Activated CD4-positive, alpha-beta T cell treated with anti-CD3 and anti-CD28 coated beads, Interleukin-2, Interleukin-6, amounts not matched to agents 100 ng/mL and 50 ng/mL, durations not matched to agents 16 hours and 8 hours (primary cell): Measurements from ENCODE around the gene PCDH15.

Experiments used
- DNase-seq: peaks from one replicate; pipeline ENCODE4 v3.0.0-alpha.2; 2020

The PCDH15 gene

GRCh38 chr10:54800741-54801421 lies at the start of gene PCDH15:
Gene PCDH15, minus strand, starts transcription at chr10:54801231. Its CDS starts 136,969 bp downstream, at chr10:54664262.
- DNase-seq: no peak

DNA sequence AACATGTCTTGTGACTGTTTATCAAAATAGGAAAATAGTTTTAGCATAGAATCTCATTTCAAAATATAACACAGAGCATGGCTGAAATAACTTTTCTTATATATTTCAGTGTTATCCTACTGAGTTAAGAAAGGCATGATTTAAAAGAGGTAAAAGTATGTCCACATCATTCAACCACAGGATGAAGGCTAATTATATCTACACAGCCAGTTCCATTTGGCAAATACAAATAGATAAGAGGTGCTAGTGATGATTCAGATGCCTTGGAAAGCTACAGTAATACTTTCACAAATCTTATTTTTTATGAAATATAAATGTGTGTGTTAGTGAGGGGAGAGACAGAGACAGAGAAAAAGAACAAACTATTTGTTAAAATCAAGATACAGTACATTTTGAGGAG lies 42.9 kb upstream of the PCDH15 start:
- no peak for DNase-seq

- DNase-seq: no peak
Observed at GRCh38 chr10:54843085-54843646, 42.1 kb upstream of the PCDH15 start.

GRCh38 chr10:54837479-54837878 lies 36.4 kb upstream of the PCDH15 start:
- no peak for DNase-seq

GRCh38 chr10:54833029-54833428 lies 32.0 kb upstream of the PCDH15 start:
- no peak for DNase-seq

DNA sequence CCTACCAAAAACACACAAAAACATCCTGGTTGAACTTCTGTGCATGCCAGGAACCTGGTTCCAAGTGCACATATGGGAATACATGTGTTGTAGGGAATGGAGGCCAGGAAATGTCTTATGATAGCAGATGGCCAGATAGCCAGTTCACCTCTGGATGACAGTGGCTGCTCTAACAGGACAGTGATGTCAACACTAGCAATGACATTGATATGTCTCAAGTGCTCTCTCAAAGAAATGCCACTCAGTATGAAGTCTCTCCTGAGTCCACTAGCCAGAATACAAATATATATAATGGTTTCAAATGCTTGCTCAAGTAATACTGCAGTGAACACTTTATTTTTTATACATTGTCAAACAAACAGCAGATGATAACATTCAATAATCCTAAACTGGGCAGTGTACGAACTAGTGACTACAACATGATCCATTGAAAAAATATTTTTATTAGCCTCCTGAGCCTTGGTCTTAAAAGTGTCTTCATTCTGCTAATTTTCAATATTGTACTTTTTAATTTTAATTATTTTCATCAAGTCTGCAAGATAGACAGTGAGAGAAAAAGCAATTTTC lies 26.0 kb upstream of the PCDH15 start:
- no peak for DNase-seq

DNA sequence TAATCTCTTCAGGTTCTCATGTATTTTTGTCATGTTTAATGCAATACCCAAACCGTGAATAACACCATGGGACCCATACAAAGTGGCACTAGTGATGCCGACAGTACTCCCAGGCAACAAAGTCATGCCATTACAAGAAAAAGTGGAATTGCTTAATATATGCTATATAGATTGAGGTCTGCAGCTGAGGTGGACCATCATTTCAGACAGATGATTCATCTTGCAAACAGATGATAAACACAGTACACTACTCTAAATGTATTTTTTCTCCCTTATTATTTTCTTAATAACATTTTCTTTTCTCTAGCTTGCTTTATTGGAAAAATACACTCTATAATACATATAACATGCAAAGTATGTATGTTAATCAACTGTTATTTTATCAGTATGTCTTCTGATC lies 14.6 kb upstream of the PCDH15 start:
- DNase-seq: no peak

- DNase-seq: no peak
Observed at GRCh38 chr10:54808186-54808935, 7.3 kb upstream of the PCDH15 start.

- DNase-seq: no peak
Observed at GRCh38 chr10:54799506-54799905, 1.5 kb downstream of the PCDH15 start.

DNA sequence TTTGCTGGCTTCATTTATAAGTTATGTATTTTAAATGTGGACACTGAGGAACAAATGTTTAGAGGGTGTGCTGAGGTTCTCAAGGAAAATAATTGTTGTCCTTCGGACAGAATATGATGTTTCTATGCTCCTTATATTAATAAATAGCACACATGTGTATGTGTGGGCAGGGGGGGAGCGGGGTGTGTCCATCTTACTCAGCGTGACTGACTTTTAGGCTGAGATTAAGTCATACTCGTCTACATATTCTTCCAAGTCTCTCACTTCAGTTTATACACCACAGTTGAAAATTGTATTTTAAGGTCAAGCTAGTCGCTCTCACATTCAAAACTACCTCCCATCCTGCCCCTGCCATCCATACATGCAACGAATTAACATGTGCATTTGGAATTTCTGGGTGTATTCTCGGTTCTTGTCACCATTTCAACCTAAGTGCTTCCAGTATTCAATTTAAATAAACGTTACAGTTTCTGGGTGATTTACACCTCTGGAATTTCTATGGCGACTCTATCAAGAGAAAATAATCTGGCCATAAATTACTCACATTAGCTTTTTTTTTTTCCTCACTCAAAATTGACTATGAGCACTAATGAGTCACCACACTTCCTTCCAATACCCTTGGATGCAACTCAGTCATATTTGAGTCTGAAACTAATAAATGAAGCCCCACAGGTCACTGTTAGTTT lies 3.3 kb downstream of the PCDH15 start:
- no peak for DNase-seq

- DNase-seq: no peak
Observed at GRCh38 chr10:54796881-54797280, 4.2 kb downstream of the PCDH15 start.

- no peak for DNase-seq
Observed at GRCh38 chr10:54776622-54777021, 24.4 kb downstream of the PCDH15 start.

GRCh38 chr10:54772468-54773122 lies 28.4 kb downstream of the PCDH15 start:
- DNase-seq: no peak

GRCh38 chr10:54769051-54769450 lies 32.0 kb downstream of the PCDH15 start:
- DNase-seq: no peak

GRCh38 chr10:54758791-54759190 lies 42.2 kb downstream of the PCDH15 start:
- no peak for DNase-seq

DNA sequence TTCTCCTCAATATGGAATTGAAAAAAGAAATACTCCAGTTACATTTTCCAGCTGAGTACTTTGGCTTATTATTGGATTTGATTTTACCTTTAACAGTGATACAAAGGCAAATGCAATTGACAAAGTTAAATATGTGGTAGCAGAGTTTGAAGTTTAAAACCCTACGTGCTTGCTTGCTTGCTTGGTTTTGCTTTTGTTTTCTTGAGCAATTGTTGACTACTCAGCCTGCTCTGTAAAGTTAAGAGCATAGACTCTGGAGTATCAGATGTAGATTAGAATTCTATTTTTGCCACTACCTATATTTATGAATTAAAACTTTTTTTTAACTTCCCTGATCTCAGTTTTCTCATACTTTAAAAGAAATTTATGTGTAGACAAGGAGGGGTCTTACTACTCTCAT lies 51.4 kb downstream of the PCDH15 start:
- DNase-seq: no peak

GRCh38 chr10:54745436-54745835 lies 55.6 kb downstream of the PCDH15 start:
- DNase-seq: no peak

- DNase-seq: no peak
Observed at GRCh38 chr10:54742416-54742815, 58.6 kb downstream of the PCDH15 start.

GRCh38 chr10:54728511-54728910 lies 72.5 kb downstream of the PCDH15 start:
- DNase-seq: no peak

GRCh38 chr10:54722075-54722474 lies 79.0 kb downstream of the PCDH15 start:
- no peak for DNase-seq

- DNase-seq: no peak
Observed at GRCh38 chr10:54710918-54711317, 90.1 kb downstream of the PCDH15 start.

- no peak for DNase-seq
Observed at GRCh38 chr10:54708591-54708990, 92.4 kb downstream of the PCDH15 start.

- DNase-seq: no peak
Observed at GRCh38 chr10:54708021-54708420, 93.0 kb downstream of the PCDH15 start.
